Neural cell (in vitro differentiated cells): ENCODE results near the gene ENG. TPM values are rescaled to one million over a fixed set of nuclear protein-coding genes. Genes with fewer than 3 reads are reported as not detected.

Experiments used
- H2AFZ ChIP-seq: fragments of 200-600, 300-800 bp; sonication (generic), shearing (Covaris generic); 2 replicates; pipeline ENCODE4 v1.6.0; 2014; ENCODE audit warnings: low read depth, mild to moderate bottlenecking, antibody characterized with exemption, low read length, moderate library complexity
- H3F3A ChIP-seq: fragments of 200-600 bp; shearing (Covaris generic); 2 replicates; pipeline ENCODE4 v1.6.1; 2016; ENCODE audit warnings: mild to moderate bottlenecking, moderate library complexity, mixed read lengths, antibody characterized with exemption, low read length; ENCODE audit not compliant: insufficient read depth, poor library complexity, severe bottlenecking
- H3K27ac ChIP-seq: fragments of 200-600, 300-800 bp; sonication (generic), shearing (Covaris generic); 2 replicates; pipeline ENCODE4 v1.5.1; 2014; ENCODE audit warnings: mild to moderate bottlenecking, low read length, moderate library complexity
- H3K27me3 ChIP-seq: fragments of 300-800, 200-600 bp; sonication (generic), shearing (Covaris generic); 2 replicates; pipeline ENCODE4 v1.6.0; 2014; ENCODE audit warnings: mild to moderate bottlenecking, low read depth, low read length, moderate library complexity; ENCODE audit not compliant: insufficient read depth
- H3K36me3 ChIP-seq: fragments of 300-800, 200-600 bp; sonication (generic), shearing (Covaris generic); 2 replicates; pipeline ENCODE4 v1.5.1; 2014; ENCODE audit warnings: mild to moderate bottlenecking, antibody characterized with exemption, low read length, moderate library complexity; ENCODE audit not compliant: insufficient read depth
- H3K4me2 ChIP-seq: fragments of 300-800, 200-600 bp; sonication (generic), shearing (Covaris generic); 2 replicates; pipeline ENCODE4 v1.6.0; 2014; ENCODE audit warnings: mild to moderate bottlenecking, low read length
- H3K4me3 ChIP-seq: fragments of 300-800, 200-600 bp; sonication (generic), shearing (Covaris generic); 2 replicates; pipeline ENCODE4 v1.5.1; 2014; ENCODE audit warnings: mild to moderate bottlenecking, low read length, moderate library complexity
- H3K79me2 ChIP-seq: fragments of 200-600 bp; shearing (Covaris generic); replicated peaks from 2 replicates; pipeline ENCODE4 v1.6.0; 2014; ENCODE audit warnings: mild to moderate bottlenecking, low read length, moderate library complexity; ENCODE audit not compliant: insufficient read depth
- H3K9ac ChIP-seq: fragments of 300-800, 200-600 bp; sonication (generic), shearing (Covaris generic); 2 replicates; pipeline ENCODE4 v1.6.1; 2016; ENCODE audit warnings: mild to moderate bottlenecking, low read length, mixed read lengths
- H3K9me2 ChIP-seq: fragments of 200-600 bp; shearing (Covaris generic); 2 replicates; pipeline ENCODE4 v1.6.1; 2016; ENCODE audit warnings: mild to moderate bottlenecking, low read length, mixed read lengths; ENCODE audit not compliant: insufficient read depth
- H3K9me3 ChIP-seq: fragments of 200-600, 300-800 bp; sonication (generic), shearing (Covaris generic); 2 replicates; pipeline ENCODE4 v1.6.1; 2016; ENCODE audit warnings: mild to moderate bottlenecking, mixed run types, low read length, moderate library complexity, mixed read lengths
- H4K20me1 ChIP-seq: fragments of 200-600 bp; shearing (Covaris generic); 2 replicates; pipeline ENCODE4 v1.6.1; 2016; ENCODE audit warnings: mild to moderate bottlenecking, mixed run types; ENCODE audit not compliant: insufficient read depth
- CTCF ChIP-seq: fragments of 450-650 bp; IDR thresholded peaks from 2 replicates; pipeline ENCODE4 v1.5.1; 2014; ENCODE audit warnings: antibody characterized with exemption, mild to moderate bottlenecking, moderate library complexity; ENCODE audit not compliant: poor library complexity, severe bottlenecking
- EP300 ChIP-seq: fragments of 450-650 bp; conservative IDR thresholded peaks from 2 replicates; pipeline ENCODE4 v1.6.1; 2014; ENCODE audit warnings: antibody characterized with exemption, mild to moderate bottlenecking, moderate library complexity; ENCODE audit not compliant: poor library complexity, severe bottlenecking
- EZH2 ChIP-seq: fragments of 200-600, 300-800 bp; shearing (Covaris generic), sonication (generic); IDR thresholded peaks from 2 replicates; pipeline ENCODE4 v1.6.1; 2014; ENCODE audit warnings: antibody characterized with exemption, low read length, borderline replicate concordance, mild to moderate bottlenecking; ENCODE audit not compliant: insufficient read depth, poor library complexity, severe bottlenecking
- MXI1 ChIP-seq: fragments of 450-650 bp; conservative IDR thresholded peaks from 2 replicates; pipeline ENCODE4 v1.6.1; 2014; ENCODE audit warnings: antibody characterized with exemption, mild to moderate bottlenecking; ENCODE audit not compliant: poor library complexity, severe bottlenecking
- REST ChIP-seq: IDR thresholded peaks from 2 replicates; pipeline ENCODE4 v1.6.1; 2012; ENCODE audit warnings: borderline replicate concordance
- SMC3 ChIP-seq: fragments of 450-650 bp; conservative IDR thresholded peaks from 2 replicates; pipeline ENCODE4 v1.6.1; 2014; ENCODE audit warnings: antibody characterized with exemption, mild to moderate bottlenecking, moderate library complexity; ENCODE audit not compliant: poor library complexity
- TAF1 ChIP-seq: IDR thresholded peaks from 2 replicates; pipeline ENCODE4 v1.6.1; 2012; ENCODE audit warnings: low read depth
- polyA plus RNA-seq: library from polyadenylated mRNA; depleted of rRNA; stranded (reverse); fragments of >200 nt; gene quantifications from 2 replicates; pipeline ENCODE4 v1.2.3, GENCODE V29; 2014

The ENG gene
- polyA plus RNA-seq, 1 donor from 2014 or later: not detected

DNA sequence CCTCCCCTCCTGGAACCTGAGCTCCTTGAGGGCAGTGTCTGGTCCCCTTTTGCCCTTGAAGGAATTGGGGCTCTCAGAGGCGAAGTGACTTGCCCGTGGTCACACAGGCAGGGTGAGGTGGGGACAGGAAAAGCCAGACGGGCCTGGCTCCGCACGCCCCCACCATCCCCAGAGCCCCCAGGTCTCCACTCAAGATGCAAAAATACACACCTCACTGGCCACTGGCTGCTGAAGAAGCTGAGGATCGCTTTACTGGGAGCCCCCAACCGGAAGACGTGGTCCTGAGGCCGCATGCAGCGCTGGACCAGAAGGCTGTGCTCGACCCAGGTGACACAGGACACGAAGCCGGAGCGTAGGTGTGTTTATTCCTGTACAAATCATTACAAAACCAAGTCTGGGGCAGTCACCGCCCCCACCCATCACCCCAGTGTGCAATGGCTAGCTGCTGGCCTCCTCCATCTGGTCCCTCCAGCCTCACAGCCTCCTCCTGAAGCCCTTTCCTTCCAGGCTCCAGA, 30.6 kb upstream of the ENG start:
- no peaks in the 10 kb centered on the region for H3K36me3 ChIP-seq
- H3K9me3 ChIP-seq: no peaks in the 10 kb centered on the region
- H3K79me2 ChIP-seq: no peaks in the 10 kb centered on the region

GRCh38 chr9:127884427-127884911, 30.0 kb upstream of the ENG start:
- Histone ChIP-seq H3K9ac (no peak overlapping the region), H3K4me2 (no peak overlapping the region), H3K4me3 (no peak overlapping the region), H3K79me2 (no peaks in the 10 kb centered on the region), H2AFZ (no peak overlapping the region), H3K9me2 (no peaks in the 10 kb centered on the region), H4K20me1 (no peaks in the 10 kb centered on the region), H3K27me3 (no peaks in the 10 kb centered on the region), H3K27ac (no peak overlapping the region), H3F3A (no peaks in the 10 kb centered on the region), H3K36me3 (no peaks in the 10 kb centered on the region), H3K9me3 (no peaks in the 10 kb centered on the region)
- TF ChIP-seq EP300 (no peak), MXI1 (no peak), EZH2 (no peak), SMC3 (no peak), CTCF (no peak)

More for the DNA sequence above, 30.6 kb upstream of the ENG start:
- no peak overlapping the region for H3K9ac ChIP-seq
- H3K4me2 ChIP-seq: no peak overlapping the region
- H4K20me1 ChIP-seq: no peaks in the 10 kb centered on the region
- TF ChIP-seq TAF1 (no peak), EZH2 (no peak), CTCF (no peak), SMC3 (no peak), MXI1 (no peak), REST (no peak), EP300 (no peak)
- no peaks in the 10 kb centered on the region for H3K27me3 ChIP-seq
- H3F3A ChIP-seq: no peaks in the 10 kb centered on the region
- no peak overlapping the region for H3K27ac ChIP-seq
- no peak overlapping the region for H2AFZ ChIP-seq
- H3K4me3 ChIP-seq: no peak overlapping the region
- no peaks in the 10 kb centered on the region for H3K9me2 ChIP-seq
